ENCODE measurements around the gene LETM1.

GRCh38 chr4:1785592-1785991 is 70.4 kb downstream of the LETM1 start:
- no peak for TF ChIP-seq POLR2A (IDR thresholded peaks at IDR 0.05)
- TF ChIP-seq CTCF (IDR thresholded peaks at IDR 0.05): no peak
